HepG2 (cell line): Measurements from ENCODE around the gene THRB. TPM values are rescaled to one million over a fixed set of nuclear protein-coding genes. Genes with fewer than 3 reads are reported as not detected.

Source experiments
- ATAC-seq: fragments of 200-7000 bp; cut with Tn5 transposase; 3 replicates; pipeline ENCODE4 v1.9.1; 2020; ENCODE audit warnings: mild to moderate bottlenecking, moderate library complexity
- BruUV-seq: library from RNA; stranded (reverse); fragments of 400-500 nt; replicated peaks from 2 replicates; lab custom pipeline; 2021; lab: Mats Ljungman, UMichigan
- CTCF ChIA-PET: fragments of 300-600 bp; formaldehyde crosslinking; extraction: SDS; loops from one replicate; lab custom pipeline; 2021; ENCODE audit warnings: low total read pairs, inconsistent platforms, low intra/inter-chr PET ratio; lab: Yijun Ruan, JAX
- POLR2A ChIA-PET: fragments of 350-600 bp; sonication (Branson Sonifier 250); formaldehyde crosslinking; loops from one replicate; lab custom pipeline; 2020; ENCODE audit warnings: antibody characterized with exemption, inconsistent platforms; lab: Yijun Ruan, JAX
- DNase-seq: peaks from one replicate; pipeline ENCODE4 v3.0.0-alpha.2; 2015; ENCODE audit warnings: low spot score
- FAIRE-seq: peaks from 3 replicates; lab custom pipeline; 2011; peaks lifted over from hg19 to GRCh38; lab: Jason Lieb, UNC
- H2AFZ ChIP-seq: one replicate; pipeline ENCODE4 v1.6.1; 2011; ENCODE audit warnings: low read length, inconsistent platforms
- H3K27ac ChIP-seq: fragments of 300-600 bp; 3 replicates; pipeline ENCODE4 v1.8.0; 2011; ENCODE audit warnings: mixed run types, mild to moderate bottlenecking, mixed read lengths, low read length, inconsistent platforms; ENCODE audit not compliant: insufficient read depth; ENCODE audit errors: extremely low read length
- H3K27me3 ChIP-seq, 2 experiments: fragments of 200-600 bp in 1 of 2; 2 replicates in 1 of 2; 3 replicates in 1 of 2; pipeline versions ENCODE4 v1.6.0 to v1.8.0; 2011; ENCODE audit warnings: low read length in 2 of 2, mild to moderate bottlenecking in 2 of 2, moderate library complexity in 2 of 2, inconsistent platforms in 1 of 2; ENCODE audit not compliant: insufficient read depth in 2 of 2, control insufficient read depth in 1 of 2
- H3K36me3 ChIP-seq, 2 experiments: fragments of 200-600 bp in 1 of 2; replicated peaks in 1 of 2; 2 replicates in 1 of 2; 3 replicates in 1 of 2; pipeline versions ENCODE4 v1.5.1 to v1.8.0; 2011; ENCODE audit warnings: low read length in 2 of 2, inconsistent platforms in 1 of 2; ENCODE audit not compliant: insufficient read depth in 2 of 2, control insufficient read depth in 1 of 2
- H3K4me1 ChIP-seq: 2 replicates; pipeline ENCODE4 v1.5.1; 2012; ENCODE audit warnings: low read length, inconsistent platforms; ENCODE audit not compliant: insufficient read depth
- H3K4me2 ChIP-seq: 2 replicates; pipeline ENCODE4 v1.6.0; 2011; ENCODE audit warnings: low read depth, low read length, inconsistent platforms
- H3K4me3 ChIP-seq, 3 experiments: fragments of 200-600 bp in 1 of 3; sonication (generic), shearing (Covaris generic) in 1 of 3; replicated peaks in 1 of 3; 2 replicates each; pipeline ENCODE4 v1.5.1; 2011 to 2016; ENCODE audit warnings: low read length in 3 of 3, inconsistent platforms in 2 of 3, low read depth in 2 of 3, mild to moderate bottlenecking in 2 of 3, control low read depth in 1 of 3, mixed read lengths in 1 of 3; ENCODE audit not compliant: insufficient read depth in 1 of 3
- H3K79me2 ChIP-seq: one replicate; pipeline ENCODE4 v1.6.1; 2011; ENCODE audit warnings: low read length, inconsistent platforms; ENCODE audit not compliant: insufficient read depth
- H3K9ac ChIP-seq: 2 replicates; pipeline ENCODE4 v1.6.0; 2011; ENCODE audit warnings: mild to moderate bottlenecking, low read depth, low read length, inconsistent platforms; ENCODE audit not compliant: insufficient read depth
- H3K9me3 ChIP-seq: 2 replicates; pipeline ENCODE4 v1.5.1; 2012; ENCODE audit warnings: mild to moderate bottlenecking, low read length
- H4K20me1 ChIP-seq: 2 replicates; pipeline ENCODE4 v1.6.0; 2011; ENCODE audit warnings: inconsistent platforms, mild to moderate bottlenecking, low read length, moderate library complexity; ENCODE audit not compliant: insufficient read depth
- ATF6 ChIP-seq: sonication (generic); formaldehyde crosslinking; conservative IDR thresholded peaks from 2 replicates; pipeline ENCODE4 v1.4.0; 2020; ENCODE audit warnings: missing genetic modification reagents
- FLYWCH1 ChIP-seq: sonication (generic); formaldehyde crosslinking; IDR thresholded peaks from 2 replicates; pipeline ENCODE4 v1.8.1; 2023; ENCODE audit warnings: mild to moderate bottlenecking, missing genetic modification reagents
- PAF1 ChIP-seq: IDR thresholded peaks from 2 replicates; pipeline ENCODE4 v1.6.1; 2016; ENCODE audit warnings: missing genetic modification reagents, missing compliant biosample characterization
- RBM22 ChIP-seq: fragments of 200-400 bp; formaldehyde crosslinking; optimal IDR thresholded peaks from 2 replicates; pipeline ENCODE3; 2017; ENCODE audit warnings: mild to moderate bottlenecking, low read length, moderate library complexity
- ZBTB20 ChIP-seq: sonication (generic); formaldehyde crosslinking; IDR thresholded peaks from 2 replicates; pipeline ENCODE4 v1.8.1; 2023; ENCODE audit warnings: missing genetic modification reagents, low read depth, mild to moderate bottlenecking, borderline replicate concordance
- ZIK1 ChIP-seq: sonication (generic); formaldehyde crosslinking; IDR thresholded peaks from 2 replicates; pipeline ENCODE4 v1.5.0; 2020; ENCODE audit warnings: mild to moderate bottlenecking, low read depth, missing genetic modification reagents, borderline replicate concordance
- ZUFSP ChIP-seq: sonication (generic); formaldehyde crosslinking; IDR thresholded peaks from 2 replicates; pipeline ENCODE4 v1.9.0; 2021; ENCODE audit warnings: missing genetic modification reagents, mild to moderate bottlenecking, borderline replicate concordance
- WGBS: methylation state at CpG from one replicate; pipeline ENCODE4 v1.1.6; 2017; ENCODE audit warnings: low lambda C conversion rate; 5-methylcytosine and 5-hydroxymethylcytosine counted together
- in situ Hi-C: cut with HindIII; loops from 2 replicates; pipeline ENCODE4 v1.10.0; 2017; ENCODE audit warnings: low pct_unique_long_range_greater_than_20kb; ENCODE audit not compliant: extremely low pct_ligation_motif_present
- intact Hi-C: fragments of 100-400 bp; cut with micrococcal nuclease; formaldehyde crosslinking; loops from one replicate; pipeline ENCODE4 v1.10.0; 2022; ENCODE audit not compliant: unreplicated experiment
- polyA plus RNA-seq, 8 experiments: library from polyadenylated mRNA; depleted of rRNA in 3 of 8; stranded (reverse) in 7 of 8; unstranded in 1 of 8; fragments of >200 nt; fragmentation: Illumina TruSeq in 4 of 8; extraction: Trizol in 4 of 8; gene quantifications; 2 replicates each; pipeline versions ENCODE4 v1.2.1 to v1.2.3, GENCODE V29; 2011 to 2016; ENCODE audit warnings: low read depth in 4 of 8, missing spikeins in 1 of 8, mixed read lengths in 1 of 8; ENCODE audit not compliant: insufficient read depth in 1 of 8
- total RNA-seq, 5 experiments: library from RNA; depleted of rRNA; stranded (reverse); fragments of >200 nt; fragmentation: Illumina TruSeq; extraction: Trizol; gene quantifications; 2 replicates each; pipeline ENCODE4 v1.2.3, GENCODE V29; 2016; ENCODE audit warnings: low read depth in 1 of 5

Gene THRB
- total and polyA plus RNA-seq, 2 of the 13 experiments (the other 11 are each of a cell fraction or from before 2014, with no cell fraction given) = 4.7 to 22.7 TPM

GRCh38 chr3:24133942-24134341, 360.7 kb downstream of the THRB start:
- H3K79me2 ChIP-seq = no peaks in the 10 kb centered on the region
- no peak overlapping the region for H3K4me2 ChIP-seq
- H3K4me3 ChIP-seq = no peak overlapping the region
- DNase-seq (no peak), FAIRE-seq (no peak), ATAC-seq (no peak; the same call in 2 of the 3 replicates)
- peaks cover 1 to 44% of the 10 kb centered on the region in 2 experiments for H3K36me3 ChIP-seq
- no peaks in the 10 kb centered on the region for H4K20me1 ChIP-seq
- WGBS = 78% methylated on average over 2 of the region's 2 CpGs
- no peak overlapping the region for H3K27ac ChIP-seq
- in situ Hi-C loops (no loop called here), intact Hi-C loops (no loop called here)
- no TSS peak for BruUV-seq
- H3K9me3 ChIP-seq = no peaks in the 10 kb centered on the region
- no peak overlapping the region for H3K9ac ChIP-seq
- ChIA-PET CTCF (no interaction called here), POLR2A (no interaction called here)
- no peak overlapping the region for H2AFZ ChIP-seq
- H3K4me1 ChIP-seq = no peaks in the 10 kb centered on the region
- no peaks in the 10 kb centered on the region for H3K27me3 ChIP-seq
- no peak for TF ChIP-seq FLYWCH1 (CRISPR knock-in tag)
- no peak for TF ChIP-seq ATF6 (CRISPR knock-in tag)
- TF ChIP-seq PAF1 (CRISPR knock-in tag) = no peak
- no peak for TF ChIP-seq ZBTB20 (CRISPR knock-in tag)
- TF ChIP-seq RBM22 = no peak
- TF ChIP-seq ZIK1 (CRISPR knock-in tag) = no peak
- no peak for TF ChIP-seq ZUFSP (CRISPR knock-in tag)
